Germinal center (tissue), 1 donor: ENCODE measurements around the gene GALK2.
"Not testable (repeated sequence)": the region's sequence is repeated elsewhere in the genome, so short reads cannot be mapped to it uniquely, and the experiment has no call there.

Source experiments
- DNase-seq: peaks from one replicate; pipeline ENCODE4 v3.0.0; 2012; ENCODE audit warnings: mixed read lengths, low spot score

The GALK2 gene

GRCh38 chr15:49223536-49224274 is 53.7 kb downstream of the GALK2 start:
- DNase-seq: no peak

DNA sequence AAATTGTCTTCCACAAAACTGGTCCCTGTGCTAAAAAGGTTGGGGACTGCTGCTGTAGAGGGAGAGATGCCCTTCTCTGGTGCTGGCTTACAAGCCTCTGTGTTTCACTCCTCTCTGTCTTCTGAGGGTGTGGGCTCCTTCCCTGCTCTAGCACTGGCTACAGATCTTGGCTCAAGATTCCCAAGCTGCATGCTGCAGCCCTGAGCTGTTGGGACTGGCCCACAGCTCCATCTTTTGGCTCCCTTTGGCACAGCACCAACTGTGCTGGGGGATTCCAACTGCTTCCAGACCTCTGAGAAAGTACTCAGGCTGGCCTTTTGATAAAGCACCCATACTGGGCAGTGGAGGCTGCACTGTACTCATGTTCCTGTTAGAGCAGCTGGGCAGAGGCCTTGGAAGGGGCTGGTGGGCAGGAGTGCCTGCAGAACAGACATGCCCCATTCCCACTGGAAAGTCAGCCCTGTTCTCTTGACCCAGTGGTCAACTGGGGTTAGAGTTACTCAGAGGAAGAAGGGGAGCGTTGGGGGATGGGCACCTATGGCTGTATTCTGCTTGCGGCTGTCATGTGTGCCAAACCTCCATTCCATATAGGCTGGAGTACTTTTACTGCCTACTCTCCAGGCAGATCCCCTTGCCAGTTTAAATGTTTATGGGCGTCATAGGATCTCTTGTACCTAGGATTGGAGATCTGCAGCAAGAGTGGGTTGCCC is 55.7 kb downstream of the GALK2 start:
- no peak for DNase-seq

DNA sequence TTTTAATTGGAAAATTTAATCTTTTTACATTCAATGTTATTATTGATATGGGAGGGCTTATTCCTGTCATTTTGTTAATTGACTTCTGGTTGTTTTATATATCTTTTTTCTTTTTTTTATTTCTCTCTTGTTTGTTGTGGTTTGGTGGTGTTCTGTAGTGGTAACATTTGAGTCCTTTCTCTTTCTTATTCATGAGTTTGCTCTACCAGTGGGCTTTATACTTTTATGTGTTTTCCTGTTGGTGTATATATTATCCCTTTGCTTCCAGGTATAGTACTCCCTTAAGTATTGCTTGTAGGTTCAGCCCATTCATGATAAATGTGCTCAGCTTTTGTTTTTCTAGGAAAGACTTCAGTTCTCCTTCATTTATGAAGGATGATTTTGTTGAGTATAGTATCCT is 57.6 kb downstream of the GALK2 start:
- DNase-seq: no peak

- DNase-seq: no peak
Observed at GRCh38 chr15:49229922-49230321, 59.9 kb downstream of the GALK2 start.

- no peak for DNase-seq
Observed at GRCh38 chr15:49232236-49232806, 62.3 kb downstream of the GALK2 start.

- peak; percentile 26 for DNase-seq
Observed at GRCh38 chr15:49235446-49236124, 65.5 kb downstream of the GALK2 start.

- DNase-seq: no peak
Observed at GRCh38 chr15:49236869-49237268, 66.8 kb downstream of the GALK2 start.

DNA sequence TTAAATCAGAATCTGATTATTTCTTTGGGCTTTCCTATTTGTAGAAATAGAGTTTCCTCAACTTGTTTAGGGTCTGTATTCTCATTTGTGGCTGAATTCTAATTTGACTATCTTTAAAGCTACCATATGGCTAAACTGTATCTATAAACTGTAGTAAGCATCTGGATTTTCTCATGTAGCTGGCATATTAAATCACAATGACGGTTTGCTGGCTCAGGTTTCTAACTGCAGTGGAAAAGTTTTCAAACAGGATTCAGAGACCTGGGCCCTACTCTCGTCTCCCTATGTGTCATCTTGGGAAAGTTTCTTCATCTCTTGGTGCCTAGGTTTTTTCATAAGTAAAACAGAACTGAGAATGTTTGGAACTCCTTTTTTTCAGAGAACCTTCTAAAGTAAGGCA is 68.3 kb downstream of the GALK2 start:
- DNase-seq: no peak

GRCh38 chr15:49239105-49239504 is 69.1 kb downstream of the GALK2 start:
- DNase-seq: no peak

DNA sequence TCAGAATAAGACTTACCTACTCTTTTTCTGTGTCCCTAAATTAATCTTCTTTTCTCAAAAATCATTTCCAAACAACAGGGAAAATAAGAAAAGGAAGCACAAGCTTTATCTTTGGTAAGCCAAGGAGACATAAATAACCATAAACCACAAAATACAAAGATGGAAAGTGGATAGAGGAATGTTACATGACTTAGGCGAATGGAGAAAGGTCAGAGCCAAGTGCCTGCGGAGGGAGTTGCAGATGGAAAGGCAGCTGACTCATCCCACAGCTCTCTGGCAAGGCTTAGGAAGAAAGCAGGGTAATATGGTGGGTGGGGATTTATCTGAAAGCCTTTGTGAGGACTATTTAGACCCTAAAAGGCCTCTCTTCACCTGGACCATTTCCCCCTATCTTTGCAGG is 72.8 kb downstream of the GALK2 start:
- DNase-seq: no peak

GRCh38 chr15:49247556-49248110 is 77.6 kb downstream of the GALK2 start:
- DNase-seq: no peak

DNA sequence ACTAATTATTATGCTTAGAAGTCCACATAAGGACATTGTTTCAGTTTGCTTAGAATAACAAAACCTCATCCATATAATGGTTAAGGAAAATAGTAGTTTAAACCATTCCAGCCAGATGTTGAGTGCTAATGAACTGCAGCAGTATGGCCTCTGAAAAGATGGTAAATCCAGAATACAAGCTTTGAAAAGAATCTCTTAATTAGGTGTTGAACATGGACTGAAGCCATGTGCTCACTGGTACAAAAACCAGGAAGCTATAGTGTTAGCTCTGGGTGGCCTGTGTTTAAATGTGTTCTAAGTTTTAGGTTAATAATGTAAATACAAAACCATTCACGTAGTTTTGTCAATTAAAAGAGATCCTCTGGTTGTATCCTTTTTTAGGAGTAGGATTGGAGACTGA is 78.2 kb downstream of the GALK2 start:
- DNase-seq: no peak

DNA sequence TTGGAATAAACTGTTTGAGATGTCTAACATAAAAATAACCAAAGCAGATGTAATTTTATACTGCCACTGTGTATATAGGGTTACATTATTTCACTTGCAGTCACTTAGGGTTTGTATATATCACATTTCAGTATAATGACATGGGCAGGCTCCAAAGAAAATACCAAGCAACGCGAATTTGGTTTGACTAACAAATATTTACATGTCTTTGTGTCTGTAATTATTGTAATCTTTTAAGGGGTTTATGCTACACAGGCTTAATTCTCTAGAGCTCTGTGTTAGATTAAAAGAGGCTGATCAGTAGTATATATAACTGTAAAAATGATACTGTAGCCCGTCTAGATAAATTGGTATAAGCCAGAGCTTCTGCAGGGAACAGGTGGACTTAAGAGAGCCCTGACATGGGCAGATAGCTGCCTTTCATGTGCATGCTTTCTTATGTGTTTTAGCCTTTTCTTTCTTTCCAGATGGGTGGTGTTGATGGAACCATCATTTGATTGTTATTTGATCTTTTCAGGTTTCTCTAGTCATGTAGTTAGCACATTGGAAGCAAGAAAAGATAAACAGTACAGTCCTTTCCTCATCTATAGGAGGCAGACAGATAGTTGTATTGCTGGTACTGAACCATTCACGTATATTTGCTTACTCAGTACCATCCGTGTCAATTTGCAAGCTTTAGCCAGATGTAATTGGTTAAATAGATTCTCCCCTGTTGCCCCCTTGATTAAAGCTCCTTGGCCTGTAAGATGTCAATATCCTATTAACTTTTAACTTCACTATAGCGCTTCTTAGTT is 86.1 kb downstream of the GALK2 start:
- no peak for DNase-seq

DNA sequence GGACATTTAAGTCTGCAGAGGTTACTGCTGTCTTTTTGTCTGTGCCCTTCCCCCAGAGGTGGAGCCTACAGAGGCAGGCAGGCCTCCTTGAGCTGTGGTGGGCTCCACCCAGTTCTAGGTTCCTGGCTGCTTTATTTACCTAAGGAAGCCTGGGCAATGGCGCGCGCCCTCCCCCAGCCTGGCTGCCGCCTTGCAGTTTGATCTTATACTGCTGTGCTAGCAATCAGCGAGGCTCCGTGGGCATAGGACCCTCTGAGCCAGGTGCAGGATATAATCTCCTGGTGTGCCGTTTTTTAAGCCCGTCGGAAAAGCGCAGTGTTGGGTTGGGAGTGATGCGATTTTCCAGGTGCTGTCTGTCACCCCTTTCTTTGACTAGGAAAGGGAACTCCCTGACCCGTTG is 95.1 kb downstream of the GALK2 start:
- not testable (repeated sequence) for DNase-seq

- no peak for DNase-seq
Observed at GRCh38 chr15:49265911-49266310, 95.9 kb downstream of the GALK2 start.

DNA sequence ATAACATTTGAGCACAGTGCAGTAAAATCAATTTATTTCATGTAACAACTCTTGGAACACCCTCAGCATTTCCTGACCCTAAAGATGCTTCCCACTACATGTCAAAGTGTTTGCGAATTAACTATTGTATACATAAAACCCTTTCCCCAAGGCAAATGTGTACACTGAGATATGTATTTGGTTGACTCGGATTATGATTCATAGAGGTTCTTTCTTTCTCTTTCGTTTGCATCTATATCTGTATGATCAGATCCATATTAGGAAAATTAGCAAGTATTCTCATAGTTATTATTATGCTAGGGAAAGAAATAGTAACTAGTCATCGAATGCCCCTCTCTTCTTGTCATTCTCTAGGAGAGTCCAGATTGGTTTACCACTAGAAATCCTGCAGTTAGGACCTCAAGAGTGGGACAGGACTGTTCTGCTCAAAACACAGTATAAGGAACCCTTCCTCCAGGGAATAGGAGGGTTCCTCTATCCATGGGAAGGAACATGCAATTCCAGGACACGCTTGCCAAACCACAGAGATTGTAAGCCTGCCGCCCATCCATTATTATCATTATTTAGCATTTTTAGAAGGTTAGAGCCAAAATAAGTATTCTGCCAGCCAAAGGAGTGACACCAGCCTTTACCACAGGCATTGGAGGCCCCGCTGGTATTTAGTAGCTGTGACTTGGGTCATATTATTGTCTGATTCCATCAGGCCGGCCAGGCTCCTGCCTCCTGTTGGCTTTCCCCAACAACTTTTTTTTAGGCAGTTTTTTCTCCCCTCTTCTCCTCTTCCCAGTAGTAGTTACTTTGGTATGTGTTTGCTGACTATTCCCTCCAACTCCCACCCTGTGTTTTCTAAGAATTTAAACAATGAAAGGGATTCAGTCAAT is 100.7 kb downstream of the GALK2 start:
- DNase-seq: no peak

DNA sequence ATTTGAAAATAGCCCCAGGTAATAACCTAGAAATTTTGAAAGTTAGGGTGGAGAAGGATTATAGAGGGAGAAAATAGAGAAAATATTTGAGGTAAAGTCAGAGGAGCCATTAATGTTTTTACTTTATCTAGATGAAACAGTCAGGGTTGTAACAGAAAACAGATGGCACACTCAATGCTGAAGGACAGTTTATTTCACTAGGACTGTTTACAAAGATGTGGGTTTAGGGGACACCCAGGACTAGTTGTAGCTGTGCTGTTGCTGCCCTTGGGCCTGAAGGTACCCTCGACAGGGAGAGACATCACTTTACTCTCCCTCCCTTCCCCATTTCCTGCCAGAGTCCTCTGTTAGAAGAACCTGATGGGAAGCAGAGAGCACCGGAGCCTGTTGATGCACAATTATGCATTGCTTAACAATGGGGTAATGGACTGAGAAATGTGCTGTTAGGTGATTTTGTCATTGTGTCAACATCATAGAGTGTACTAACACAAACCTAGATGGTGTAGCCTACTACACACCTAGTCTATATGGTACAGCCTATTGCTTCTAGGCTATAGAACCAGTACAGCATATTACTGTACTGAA is 103.8 kb downstream of the GALK2 start:
- no peak for DNase-seq

DNA sequence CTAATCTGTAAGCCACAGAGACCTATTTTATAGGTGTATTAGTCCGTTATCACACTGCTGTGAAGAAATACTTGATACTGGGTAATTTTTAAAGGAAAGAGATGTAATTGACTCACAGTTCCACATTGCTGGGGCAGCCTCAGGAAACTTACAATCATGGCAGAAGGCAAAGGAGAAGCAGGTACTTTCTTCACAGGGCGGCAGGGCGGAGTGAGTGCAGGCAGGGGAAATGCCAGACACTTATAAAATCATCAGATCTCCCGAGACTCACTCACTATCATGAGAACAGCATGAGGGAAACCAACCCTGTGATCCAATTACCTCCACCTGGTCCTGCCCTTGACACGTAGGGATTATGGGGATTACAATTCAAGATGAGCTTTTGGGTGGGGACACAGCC is 108.7 kb downstream of the GALK2 start:
- no peak for DNase-seq

- no peak for DNase-seq
Observed at GRCh38 chr15:49279521-49280456, 109.7 kb downstream of the GALK2 start.
